SK-N-SH (cell line): ENCODE results near the gene CAMK4. TPM values are rescaled to one million over a fixed set of nuclear protein-coding genes. Genes with fewer than 3 reads are reported as not detected.

Source experiments
- CTCF ChIA-PET: fragments of 300-600, 350-600 bp; formaldehyde crosslinking; extraction: SDS; loops from one replicate; lab custom pipeline; 2021; lab: Yijun Ruan, JAX
- POLR2A ChIA-PET: fragments of 350-600 bp; sonication (Branson Sonifier 250); formaldehyde crosslinking; extraction: SDS; loops from one replicate; lab custom pipeline; 2020; ENCODE audit warnings: antibody characterized with exemption, inconsistent platforms; lab: Yijun Ruan, JAX
- DNase-seq: peaks from one replicate; pipeline ENCODE4 v3.0.0; 2012
- H2AFZ ChIP-seq: fragments of 200-600 bp; sonication (generic); 2 replicates; pipeline ENCODE4 v1.8.1; 2016; ENCODE audit warnings: antibody characterized with exemption, mild to moderate bottlenecking, low read depth
- H3F3A ChIP-seq: fragments of 200-600 bp; sonication (generic); replicated peaks from 2 replicates; pipeline ENCODE3; 2016; ENCODE audit warnings: antibody characterized with exemption, mild to moderate bottlenecking; ENCODE audit not compliant: insufficient read depth
- H3K27ac ChIP-seq, 2 experiments: fragments of 200-500 bp in 1 of 2; fragments of 200-600 bp in 1 of 2; sonication (Bioruptor generic) in 1 of 2; sonication (generic), shearing (Covaris generic) in 1 of 2; 2 replicates each; pipeline versions ENCODE4 v1.5.1 to v1.6.1; 2014 to 2016; ENCODE audit warnings: low read depth in 2 of 2, inconsistent platforms in 1 of 2, low read length in 1 of 2, mild to moderate bottlenecking in 1 of 2, mixed read lengths in 1 of 2
- H3K27me3 ChIP-seq: fragments of 200-600 bp; sonication (generic), shearing (Covaris generic); 2 replicates; pipeline ENCODE4 v1.6.1; 2016; ENCODE audit warnings: mixed run types; ENCODE audit not compliant: insufficient read depth
- H3K36me3 ChIP-seq, 2 experiments: fragments of 200-500 bp in 1 of 2; fragments of 200-600 bp in 1 of 2; sonication (Bioruptor generic) in 1 of 2; sonication (generic) in 1 of 2; replicated peaks in 1 of 2; 2 replicates each; pipeline versions ENCODE3 to v1.5.1; 2014 to 2016; ENCODE audit warnings: low read length in 1 of 2, mild to moderate bottlenecking in 1 of 2; ENCODE audit not compliant: insufficient read depth in 2 of 2, control insufficient read depth in 1 of 2
- H3K4me1 ChIP-seq, 2 experiments: fragments of 200-500 bp in 1 of 2; fragments of 200-600 bp in 1 of 2; sonication (Bioruptor generic) in 1 of 2; sonication (generic), shearing (Covaris generic) in 1 of 2; 2 replicates each; pipeline versions ENCODE4 v1.5.1 to v1.6.1; 2014 to 2016; ENCODE audit warnings: low read depth in 1 of 2, low read length in 1 of 2, mixed run types in 1 of 2; ENCODE audit not compliant: insufficient read depth in 2 of 2, control insufficient read depth in 1 of 2
- H3K4me2 ChIP-seq: fragments of 200-600 bp; sonication (generic), shearing (Covaris generic); 2 replicates; pipeline ENCODE4 v1.6.1; 2017; ENCODE audit warnings: mixed run types
- H3K4me3 ChIP-seq, 2 experiments: fragments of 200-500 bp in 1 of 2; fragments of 200-600 bp in 1 of 2; sonication (Bioruptor generic) in 1 of 2; sonication (generic), shearing (Covaris generic) in 1 of 2; 2 replicates each; pipeline versions ENCODE4 v1.5.1 to v1.8.1; 2014 to 2016; ENCODE audit warnings: low read depth in 2 of 2, inconsistent platforms in 1 of 2, low read length in 1 of 2, mild to moderate bottlenecking in 1 of 2, mixed read lengths in 1 of 2, moderate library complexity in 1 of 2
- H3K79me2 ChIP-seq: fragments of 200-600 bp; sonication (generic); 2 replicates; pipeline ENCODE4 v1.8.1; 2017; ENCODE audit warnings: mild to moderate bottlenecking; ENCODE audit not compliant: insufficient read depth
- H3K9ac ChIP-seq: fragments of 200-600 bp; sonication (generic); 2 replicates; pipeline ENCODE4 v1.6.1; 2017; ENCODE audit warnings: mixed run types
- H3K9me2 ChIP-seq: fragments of 200-600 bp; sonication (generic); 2 replicates; pipeline ENCODE4 v1.6.1; 2017; ENCODE audit warnings: mixed run types
- H3K9me3 ChIP-seq: fragments of 200-600 bp; sonication (generic); 2 replicates; pipeline ENCODE4 v1.6.1; 2017; ENCODE audit warnings: mixed run types, mild to moderate bottlenecking, moderate library complexity
- H4K20me1 ChIP-seq: fragments of 200-600 bp; sonication (generic); 2 replicates; pipeline ENCODE4 v1.6.1; 2017; ENCODE audit warnings: mild to moderate bottlenecking, mixed run types; ENCODE audit not compliant: insufficient read depth
- EP300 ChIP-seq, 2 experiments: IDR thresholded peaks; 2 replicates each; pipeline versions ENCODE4 v1.4.0 to v1.6.1; 2012; ENCODE audit warnings: borderline replicate concordance in 1 of 2, low read depth in 1 of 2, low read length in 1 of 2
- GATA2 ChIP-seq: sonication (generic); formaldehyde crosslinking; IDR thresholded peaks from 2 replicates; pipeline ENCODE4 v1.5.0; 2020; ENCODE audit warnings: mild to moderate bottlenecking, missing genetic modification reagents
- JUND ChIP-seq: IDR thresholded peaks from 2 replicates; pipeline ENCODE4 v1.4.0; 2012
- MXI1 ChIP-seq: IDR thresholded peaks from 2 replicates; pipeline ENCODE4 v1.6.1; 2012; ENCODE audit warnings: mild to moderate bottlenecking, low read depth, low read length, improper control_type of control experiment
- NFIC ChIP-seq: IDR thresholded peaks from 2 replicates; pipeline ENCODE4 v1.4.0; 2012; ENCODE audit warnings: borderline replicate concordance
- RAD21 ChIP-seq: IDR thresholded peaks from 2 replicates; pipeline ENCODE4 v1.6.1; 2012; ENCODE audit warnings: mild to moderate bottlenecking, low read length
- RCOR1 ChIP-seq: fragments of 150-350 bp; IDR thresholded peaks from 2 replicates; pipeline ENCODE4 v1.6.1; 2017; ENCODE audit warnings: antibody characterized with exemption, low read length
- RFX5 ChIP-seq: IDR thresholded peaks from 2 replicates; pipeline ENCODE4 v1.6.1; 2012; ENCODE audit warnings: mild to moderate bottlenecking, improper control_type of control experiment, low read length
- RXRA ChIP-seq: IDR thresholded peaks from 2 replicates; pipeline ENCODE4 v1.4.0; 2012; ENCODE audit warnings: low read depth, mild to moderate bottlenecking, borderline replicate concordance
- SMC3 ChIP-seq: IDR thresholded peaks from 2 replicates; pipeline ENCODE4 v1.6.1; 2012; ENCODE audit warnings: low read depth, low read length, improper control_type of control experiment
- TEAD4 ChIP-seq: IDR thresholded peaks from 2 replicates; pipeline ENCODE4 v1.4.0; 2012; ENCODE audit warnings: mild to moderate bottlenecking, borderline replicate concordance; ENCODE audit not compliant: insufficient read depth
- YY1 ChIP-seq: IDR thresholded peaks from 2 replicates; pipeline ENCODE4 v1.4.0; 2012; ENCODE audit warnings: low read depth, mild to moderate bottlenecking
- WGBS: methylation state at CpG from one replicate; pipeline ENCODE4 v1.1.6; 2017; ENCODE audit warnings: low lambda C conversion rate; 5-methylcytosine and 5-hydroxymethylcytosine counted together
- polyA plus RNA-seq, 3 experiments: library from polyadenylated mRNA; depleted of rRNA; stranded (reverse); fragments of >200 nt; gene quantifications; 2 replicates each; pipeline ENCODE4 v1.2.3, GENCODE V29; 2012
- TF ChIP-seq, protein P1 (sequence below): fragments of 150-350 bp; IDR thresholded peaks from 2 replicates; pipeline ENCODE4 v1.6.1; 2017; ENCODE audit warnings: antibody characterized with exemption, low read length, low read depth, borderline replicate concordance
- TF ChIP-seq, protein P2 (sequence below): fragments of 200-600 bp; sonication (generic); IDR thresholded peaks from 2 replicates; pipeline ENCODE4 v1.6.1; 2017; ENCODE audit warnings: antibody characterized with exemption, mild to moderate bottlenecking, moderate library complexity
- TF ChIP-seq, protein P3 (sequence below): IDR thresholded peaks from 2 replicates; pipeline ENCODE4 v1.4.0; 2012; ENCODE audit warnings: low read depth
- TF ChIP-seq, protein P4 (sequence below): IDR thresholded peaks from 2 replicates; pipeline ENCODE4; 2012

Gene CAMK4
- polyA plus RNA-seq, 1 of the 3 experiments (the other 2 are of a cell fraction) = 4.1 TPM

DNA sequence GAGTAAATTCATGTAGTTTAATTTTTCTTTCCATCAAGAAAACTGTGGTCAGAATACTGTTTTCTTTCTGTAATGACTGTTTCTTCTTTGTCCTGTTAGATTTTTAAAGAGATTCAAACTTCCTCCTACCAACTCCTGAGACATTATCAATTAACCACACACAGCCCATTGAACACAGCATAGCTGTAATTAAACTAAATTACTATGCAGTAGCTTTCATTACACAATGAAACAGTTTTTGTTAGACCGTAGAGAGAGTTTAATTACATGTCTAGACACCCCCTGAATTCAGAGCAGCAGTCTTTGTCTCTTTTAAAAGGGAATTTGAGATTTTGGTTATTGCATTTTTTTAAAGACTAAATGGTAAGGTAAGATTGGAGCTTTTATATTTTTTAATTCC is 210.6 kb downstream of the CAMK4 start:
- H2AFZ ChIP-seq = no peak overlapping the region
- H3K4me1 ChIP-seq = peaks cover 3 to 10% of the 10 kb centered on the region in 2 experiments
- no peak for DNase-seq
- no peaks in the 10 kb centered on the region for H3K9me3 ChIP-seq
- H3K79me2 ChIP-seq = no peaks in the 10 kb centered on the region
- no peaks in the 10 kb centered on the region for H3K9me2 ChIP-seq
- no peak overlapping the region for H3K27ac ChIP-seq
- ChIA-PET CTCF (no interaction called here), POLR2A (no interaction called here)
- TF ChIP-seq, protein P1, sequence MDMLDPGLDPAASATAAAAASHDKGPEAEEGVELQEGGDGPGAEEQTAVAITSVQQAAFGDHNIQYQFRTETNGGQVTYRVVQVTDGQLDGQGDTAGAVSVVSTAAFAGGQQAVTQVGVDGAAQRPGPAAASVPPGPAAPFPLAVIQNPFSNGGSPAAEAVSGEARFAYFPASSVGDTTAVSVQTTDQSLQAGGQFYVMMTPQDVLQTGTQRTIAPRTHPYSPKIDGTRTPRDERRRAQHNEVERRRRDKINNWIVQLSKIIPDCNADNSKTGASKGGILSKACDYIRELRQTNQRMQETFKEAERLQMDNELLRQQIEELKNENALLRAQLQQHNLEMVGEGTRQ = no peak
- no peak for TF ChIP-seq TEAD4
- no peak for TF ChIP-seq RFX5
- TF ChIP-seq, protein P2, sequence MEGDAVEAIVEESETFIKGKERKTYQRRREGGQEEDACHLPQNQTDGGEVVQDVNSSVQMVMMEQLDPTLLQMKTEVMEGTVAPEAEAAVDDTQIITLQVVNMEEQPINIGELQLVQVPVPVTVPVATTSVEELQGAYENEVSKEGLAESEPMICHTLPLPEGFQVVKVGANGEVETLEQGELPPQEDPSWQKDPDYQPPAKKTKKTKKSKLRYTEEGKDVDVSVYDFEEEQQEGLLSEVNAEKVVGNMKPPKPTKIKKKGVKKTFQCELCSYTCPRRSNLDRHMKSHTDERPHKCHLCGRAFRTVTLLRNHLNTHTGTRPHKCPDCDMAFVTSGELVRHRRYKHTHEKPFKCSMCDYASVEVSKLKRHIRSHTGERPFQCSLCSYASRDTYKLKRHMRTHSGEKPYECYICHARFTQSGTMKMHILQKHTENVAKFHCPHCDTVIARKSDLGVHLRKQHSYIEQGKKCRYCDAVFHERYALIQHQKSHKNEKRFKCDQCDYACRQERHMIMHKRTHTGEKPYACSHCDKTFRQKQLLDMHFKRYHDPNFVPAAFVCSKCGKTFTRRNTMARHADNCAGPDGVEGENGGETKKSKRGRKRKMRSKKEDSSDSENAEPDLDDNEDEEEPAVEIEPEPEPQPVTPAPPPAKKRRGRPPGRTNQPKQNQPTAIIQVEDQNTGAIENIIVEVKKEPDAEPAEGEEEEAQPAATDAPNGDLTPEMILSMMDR = no peak
- no peak for TF ChIP-seq RXRA
- no peak for TF ChIP-seq MXI1
- no peak for TF ChIP-seq GATA2 (CRISPR knock-in tag)
- TF ChIP-seq, protein P3, sequence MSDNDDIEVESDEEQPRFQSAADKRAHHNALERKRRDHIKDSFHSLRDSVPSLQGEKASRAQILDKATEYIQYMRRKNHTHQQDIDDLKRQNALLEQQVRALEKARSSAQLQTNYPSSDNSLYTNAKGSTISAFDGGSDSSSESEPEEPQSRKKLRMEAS = no peak
- TF ChIP-seq YY1 = no peak
- TF ChIP-seq JUND = no peak
- no peak for TF ChIP-seq NFIC
- TF ChIP-seq SMC3 = no peak
- TF ChIP-seq RAD21 = no peak
- TF ChIP-seq RCOR1 = no peak
- TF ChIP-seq, protein P4, sequence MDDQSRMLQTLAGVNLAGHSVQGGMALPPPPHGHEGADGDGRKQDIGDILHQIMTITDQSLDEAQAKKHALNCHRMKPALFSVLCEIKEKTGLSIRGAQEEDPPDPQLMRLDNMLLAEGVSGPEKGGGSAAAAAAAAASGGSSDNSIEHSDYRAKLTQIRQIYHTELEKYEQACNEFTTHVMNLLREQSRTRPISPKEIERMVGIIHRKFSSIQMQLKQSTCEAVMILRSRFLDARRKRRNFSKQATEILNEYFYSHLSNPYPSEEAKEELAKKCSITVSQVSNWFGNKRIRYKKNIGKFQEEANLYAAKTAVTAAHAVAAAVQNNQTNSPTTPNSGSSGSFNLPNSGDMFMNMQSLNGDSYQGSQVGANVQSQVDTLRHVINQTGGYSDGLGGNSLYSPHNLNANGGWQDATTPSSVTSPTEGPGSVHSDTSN = no peak
- TF ChIP-seq EP300 (IDR thresholded peaks at IDR 0.05; ENCODE audit: borderline replicate concordance in 1 of 2, low read depth in 1 of 2, low read length in 1 of 2) = no peak
- no peak overlapping the region for H3K4me3 ChIP-seq
- peaks cover 17% of the 10 kb centered on the region for H3F3A ChIP-seq
- H3K36me3 ChIP-seq = no peaks in the 10 kb centered on the region
- no peaks in the 10 kb centered on the region for H3K27me3 ChIP-seq
- no peak overlapping the region for H3K9ac ChIP-seq
- no peak overlapping the region for H3K4me2 ChIP-seq
- H4K20me1 ChIP-seq = no peaks in the 10 kb centered on the region
- WGBS = 68% methylated on average over 1 of the region's 1 CpG
